AG20443 (cell line): ENCODE results near the gene NFIA.
"Not testable (repeated sequence)": the region's sequence is repeated elsewhere in the genome, so short reads cannot be mapped to it uniquely, and the experiment has no call there.

Experiments used
- DNase-seq: peaks from one replicate; pipeline ENCODE4 v3.0.0; 2012; ENCODE audit warnings: low spot score, mixed read lengths

NFIA gene

GRCh38 chr1:61273167-61273705 lies 190.9 kb downstream of the NFIA start:
- no peak for DNase-seq

- no peak for DNase-seq
Measured at GRCh38 chr1:61273861-61274260, 191.5 kb downstream of the NFIA start.

GRCh38 chr1:61274939-61275338 lies 192.6 kb downstream of the NFIA start:
- no peak for DNase-seq

GRCh38 chr1:61276246-61276645 lies 193.9 kb downstream of the NFIA start:
- DNase-seq: no peak

- no peak for DNase-seq
Measured at GRCh38 chr1:61277121-61277690, 194.8 kb downstream of the NFIA start.

GRCh38 chr1:61278503-61278902 lies 196.1 kb downstream of the NFIA start:
- DNase-seq: not testable (repeated sequence)

GRCh38 chr1:61278966-61279365 lies 196.6 kb downstream of the NFIA start:
- DNase-seq: no peak

GRCh38 chr1:61279570-61279969 lies 197.2 kb downstream of the NFIA start:
- no peak for DNase-seq

- no peak for DNase-seq
Measured at GRCh38 chr1:61280452-61280851, 198.1 kb downstream of the NFIA start.

- no peak for DNase-seq
Measured at GRCh38 chr1:61282387-61282786, 200.0 kb downstream of the NFIA start.

GRCh38 chr1:61284248-61284854 lies 202.0 kb downstream of the NFIA start:
- no peak for DNase-seq

- no peak for DNase-seq
Measured at GRCh38 chr1:61284936-61285335, 202.6 kb downstream of the NFIA start.

GRCh38 chr1:61285371-61285885 lies 203.1 kb downstream of the NFIA start:
- DNase-seq: peak; percentile 12

- peak; percentile 20 for DNase-seq
Measured at GRCh38 chr1:61287014-61287413, 204.7 kb downstream of the NFIA start.

- DNase-seq: peak; percentile 61
Measured at GRCh38 chr1:61287734-61288133, 205.4 kb downstream of the NFIA start.

GRCh38 chr1:61289232-61290098 lies 207.1 kb downstream of the NFIA start:
- DNase-seq: no peak

- no peak for DNase-seq
Measured at GRCh38 chr1:61290525-61290924, 208.2 kb downstream of the NFIA start.

- no peak for DNase-seq
Measured at GRCh38 chr1:61293197-61293596, 210.8 kb downstream of the NFIA start.

GRCh38 chr1:61293986-61294504 lies 211.7 kb downstream of the NFIA start:
- DNase-seq: no peak

GRCh38 chr1:61294930-61295329 lies 212.6 kb downstream of the NFIA start:
- DNase-seq: no peak

- DNase-seq: no peak
Measured at GRCh38 chr1:61295818-61296537, 213.6 kb downstream of the NFIA start.

- DNase-seq: no peak
Measured at GRCh38 chr1:61297887-61298286, 215.5 kb downstream of the NFIA start.
